Heart left ventricle (tissue), 16 donors: ENCODE measurements around the gene GABPB1. TPM values are rescaled to one million over a fixed set of nuclear protein-coding genes. Genes with fewer than 3 reads are reported as not detected.
"Not testable (repeated sequence)": the region's sequence is repeated elsewhere in the genome, so short reads cannot be mapped to it uniquely, and the experiment has no call there.

Experiments
- ATAC-seq, 4 donors: fragments of 200-7000 bp; cut with Tn5 transposase; one replicate each; pipeline ENCODE4 v1.9.1; 2020 to 2022; ENCODE audit warnings: moderate library complexity in 4 of 4, mild to moderate bottlenecking in 3 of 4, moderate number of reproducible peaks in 1 of 4
- DNase-seq, 5 donors: peaks; one replicate each; pipeline ENCODE4 v3.0.0-alpha.2; 2020
- H3K27ac ChIP-seq, 12 donors: fragments of 200-600 bp; sonication (generic) in 4 of 12; one replicate each; pipeline versions ENCODE4 v1.5.0 to v1.8.0; 2016 to 2022; ENCODE audit warnings: mild to moderate bottlenecking in 2 of 12
- H3K27me3 ChIP-seq, 9 donors: fragments of 200-600 bp; sonication (generic) in 2 of 9; one replicate each; pipeline versions ENCODE4 v1.5.1 to v1.8.0; 2016 to 2022; ENCODE audit warnings: mild to moderate bottlenecking in 3 of 9
- H3K36me3 ChIP-seq, 9 donors: fragments of 200-600 bp; sonication (generic) in 2 of 9; one replicate each; pipeline versions ENCODE4 v1.5.0 to v1.8.0; 2018 to 2022; ENCODE audit warnings: mild to moderate bottlenecking in 2 of 9
- H3K4me1 ChIP-seq, 12 donors: fragments of 200-600 bp; sonication (generic) in 4 of 12; one replicate each; pipeline versions ENCODE4 v1.5.0 to v1.8.0; 2016 to 2022; ENCODE audit warnings: mild to moderate bottlenecking in 3 of 12
- H3K4me3 ChIP-seq, 12 donors: fragments of 200-600 bp; sonication (generic) in 4 of 12; one replicate each; pipeline versions ENCODE4 v1.5.0 to v1.8.0; 2017 to 2022; ENCODE audit warnings: mild to moderate bottlenecking in 9 of 12, moderate library complexity in 4 of 12
- H3K9me3 ChIP-seq, 12 donors: fragments of 200-600 bp; sonication (generic) in 4 of 12; one replicate each; pipeline versions ENCODE4 v1.5.0 to v1.8.0; 2016 to 2022; ENCODE audit warnings: mild to moderate bottlenecking in 1 of 12
- CTCF ChIP-seq, 12 donors: fragments of 200-600 bp; sonication (generic) in 4 of 12; IDR thresholded peaks; one replicate each; pipeline versions ENCODE4 v1.5.0 to v1.8.0; 2018 to 2022; ENCODE audit warnings: antibody characterized with exemption in 12 of 12, mild to moderate bottlenecking in 5 of 12
- POLR2A ChIP-seq, 2 donors: fragments of 450-650 bp; IDR thresholded peaks; one replicate each; pipeline ENCODE4 v1.6.1; 2017; ENCODE audit warnings: antibody characterized with exemption in 2 of 2, mild to moderate bottlenecking in 2 of 2, moderate library complexity in 2 of 2
- WGBS, 4 donors: extraction: QIAGEN DNeasy Blood & Tissue Kit in 2 of 4; methylation state at CpG; one replicate each; pipeline versions ENCODE4 v1.1.5 to v1.1.7; 2013 to 2018; 5-methylcytosine and 5-hydroxymethylcytosine counted together
- intact Hi-C, 10 donors: fragments of 100-400 bp; cut with DNase I; formaldehyde crosslinking; loops; one replicate each; pipeline versions ENCODE4 v1.11.1 to v1.14.2; 2022
- polyA plus RNA-seq, 2 donors: library from polyadenylated mRNA; stranded (reverse); fragments of 200-250 nt; gene quantifications; one replicate each; pipeline ENCODE4 v1.2.3, GENCODE V29; 2013
- total RNA-seq, 9 donors: library from RNA; depleted of rRNA in 2 of 9; stranded (reverse); fragments of >200 nt in 2 of 9; fragmentation: NEBNext Ultra II Directional in 3 of 9; extraction: Animal tissue kit (Norgen Biotek cat#: 25700) in 3 of 9; gene quantifications; one replicate each; pipeline versions ENCODE4 v1.1.0 to v1.2.4, GENCODE V29; 2016 to 2023
- donor health status: ischemic (EF 13 %, LVEDD 7.1; RV severe dilation, severe dysfunction).
- donor health status: healthy with polysubstance abuse.
- donor health status: DM: no; HTN: yes; CAD: no.
- donor health status: DM: no; HTN: no; CAD: no.
- donor health status: ischemic (EF 25% LVEDD 6.9; RV normal size, moderate dysfunction).
- donor health status: ischemic (EF 25% LVEDD 5.7; RV mildly dilated, moderate dysfunction).
- donor health status: healthy.
- donor health status: DM: yes; HTN: yes; CAD: no.
- donor health status: ischemic (EF 35%, LVEDD 5.7; RV mildly dilated, moderate dysfunction).
- donor health status: nonischemic (EF 11% LVEDD 7.7; RV severe dilation, severe dysfunction).
- donor health status: DM: yes; HTN: yes; CAD: no.
- donor health status: PGD.
- donor health status: ischemic (EF 29% LVEDD 5.4; RV normal size, mild dysfunction).
- donor health status: nonischemic (EF 23%, LVEDD 6.1; RV moderate dilation, normal function).

The GABPB1 gene
- total and polyA plus RNA-seq, 11 donors, result 3.6 to 14.2 (median 9.6) TPM

- WGBS, 4 donors, result 67 to 72% (median 68%) methylated on average over 3 of the region's 3 CpGs
- no peaks in the 10 kb centered on the region for H3K36me3 ChIP-seq
- no peaks in the 10 kb centered on the region for H3K9me3 ChIP-seq
- no peaks in the 10 kb centered on the region for H3K27me3 ChIP-seq
- H3K27ac ChIP-seq, result no peak overlapping the region
- H3K4me3 ChIP-seq, result no peak overlapping the region
- DNase-seq (no peak), ATAC-seq (no peak)
- intact Hi-C loops, result no loop called here
- H3K4me1 ChIP-seq, result no peaks in the 10 kb centered on the region
- TF ChIP-seq CTCF (IDR thresholded peaks at IDR 0.05), result no peak
- no peak for TF ChIP-seq POLR2A (IDR thresholded peaks at IDR 0.05)
These were observed 23.1 kb upstream of the GABPB1 start for GRCh38 chr15:50377867-50378751.

DNA sequence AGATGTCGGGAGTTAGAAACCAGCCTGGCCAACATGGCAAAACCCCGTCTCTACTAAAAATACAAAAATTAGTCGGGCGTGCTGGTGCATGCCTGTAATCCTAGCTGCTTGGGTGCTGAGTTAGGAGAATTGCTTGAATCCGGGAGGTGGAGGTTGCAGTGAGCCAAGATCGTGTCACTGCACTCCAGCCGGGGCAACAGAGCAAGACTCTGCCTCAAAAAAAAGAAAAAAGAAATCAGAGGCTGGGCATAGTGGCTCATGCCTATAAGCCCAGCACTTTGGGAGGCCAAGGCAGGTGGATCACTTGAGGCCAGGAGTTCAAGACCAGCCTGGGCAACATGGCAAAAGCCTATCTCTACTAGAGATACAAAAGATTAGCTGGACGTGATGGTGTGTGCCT, 14.6 kb upstream of the GABPB1 start:
- ATAC-seq, H3K4me3 ChIP-seq, H3K4me1 ChIP-seq, DNase-seq, H3K9me3 ChIP-seq, H3K27me3 ChIP-seq, H3K27ac ChIP-seq, intact Hi-C loops: not testable (repeated sequence)
- H3K36me3 ChIP-seq, result peaks cover 0 to 20% (median 0%) of the 10 kb centered on the region in 9 donors
- WGBS, 4 donors, result 88 to 95% (median 93%) methylated on average over 8 of the region's 8 CpGs

DNA sequence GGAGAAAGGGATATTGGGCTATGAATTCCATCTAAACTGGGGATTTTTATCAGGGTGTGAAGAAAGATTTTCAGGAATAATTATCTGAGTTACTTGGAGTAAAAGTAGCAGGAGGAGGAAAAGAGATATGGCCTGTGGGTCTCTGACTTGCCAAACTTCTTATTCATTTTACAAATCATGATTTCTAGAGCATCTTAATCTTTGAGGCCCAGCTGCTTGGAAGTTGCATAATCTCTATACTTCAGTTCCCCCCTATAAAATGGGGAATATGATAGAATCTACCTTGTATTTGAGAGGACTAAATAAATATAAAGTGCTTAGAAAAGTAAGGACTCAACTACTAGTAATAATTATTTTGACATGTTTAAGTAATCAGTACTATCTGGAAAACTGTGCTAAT, 11.0 kb upstream of the GABPB1 start:
- no peak overlapping the region for H3K4me3 ChIP-seq
- H3K27me3 ChIP-seq, result no peaks in the 10 kb centered on the region
- TF ChIP-seq CTCF (IDR thresholded peaks at IDR 0.05), result no peak
- no peak for TF ChIP-seq POLR2A (IDR thresholded peaks at IDR 0.05)
- no peak overlapping the region for H3K27ac ChIP-seq
- no peaks in the 10 kb centered on the region for H3K9me3 ChIP-seq
- ATAC-seq (no peak), DNase-seq (no peak)
- intact Hi-C loops, result no loop called here
- peaks cover 0 to 48% (median 10%) of the 10 kb centered on the region in 9 donors for H3K36me3 ChIP-seq
- no peaks in the 10 kb centered on the region for H3K4me1 ChIP-seq

GRCh38 chr15:50365570-50365969, 10.6 kb upstream of the GABPB1 start:
- ATAC-seq (no peak), DNase-seq (no peak)
- no peaks in the 10 kb centered on the region for H3K9me3 ChIP-seq
- peaks cover 0 to 48% (median 12%) of the 10 kb centered on the region in 9 donors for H3K36me3 ChIP-seq
- TF ChIP-seq POLR2A (IDR thresholded peaks at IDR 0.05) (no peak), CTCF (IDR thresholded peaks at IDR 0.05) (no peak)
- 92 to 98% (median 94%) methylated on average over 2 of the region's 2 CpGs for whole genome bisulfite sequencing, 4 donors
- H3K27me3 ChIP-seq, result no peaks in the 10 kb centered on the region
- intact Hi-C loops, result no loop called here
- H3K4me1 ChIP-seq, result no peaks in the 10 kb centered on the region
- H3K27ac ChIP-seq, result no peak overlapping the region
- no peak overlapping the region for H3K4me3 ChIP-seq
